HepG2 (cell line): ENCODE data around the gene ALDH1A1. TPM values are rescaled to one million over a fixed set of nuclear protein-coding genes. Genes with fewer than 3 reads are reported as not detected.

Experiments used
- ATAC-seq: fragments of 200-7000 bp; cut with Tn5 transposase; 3 replicates; pipeline ENCODE4 v1.9.1; 2020; ENCODE audit warnings: mild to moderate bottlenecking, moderate library complexity
- BruUV-seq: library from RNA; stranded (reverse); fragments of 400-500 nt; replicated peaks from 2 replicates; lab custom pipeline; 2021; lab: Mats Ljungman, UMichigan
- CTCF ChIA-PET: fragments of 300-600 bp; formaldehyde crosslinking; extraction: SDS; loops from one replicate; lab custom pipeline; 2021; ENCODE audit warnings: low total read pairs, inconsistent platforms, low intra/inter-chr PET ratio; lab: Yijun Ruan, JAX
- POLR2A ChIA-PET: fragments of 350-600 bp; sonication (Branson Sonifier 250); formaldehyde crosslinking; loops from one replicate; lab custom pipeline; 2020; ENCODE audit warnings: antibody characterized with exemption, inconsistent platforms; lab: Yijun Ruan, JAX
- DNase-seq: peaks from one replicate; pipeline ENCODE4 v3.0.0-alpha.2; 2015; ENCODE audit warnings: low spot score
- FAIRE-seq: peaks from 3 replicates; lab custom pipeline; 2011; peaks lifted over from hg19 to GRCh38; lab: Jason Lieb, UNC
- H2AFZ ChIP-seq: one replicate; pipeline ENCODE4 v1.6.1; 2011; ENCODE audit warnings: low read length, inconsistent platforms
- H3K27ac ChIP-seq: fragments of 300-600 bp; 3 replicates; pipeline ENCODE4 v1.8.0; 2011; ENCODE audit warnings: mixed run types, mild to moderate bottlenecking, mixed read lengths, low read length, inconsistent platforms; ENCODE audit not compliant: insufficient read depth; ENCODE audit errors: extremely low read length
- H3K27me3 ChIP-seq, 2 experiments: fragments of 200-600 bp in 1 of 2; 2 replicates in 1 of 2; 3 replicates in 1 of 2; pipeline versions ENCODE4 v1.6.0 to v1.8.0; 2011; ENCODE audit warnings: low read length in 2 of 2, mild to moderate bottlenecking in 2 of 2, moderate library complexity in 2 of 2, inconsistent platforms in 1 of 2; ENCODE audit not compliant: insufficient read depth in 2 of 2, control insufficient read depth in 1 of 2
- H3K36me3 ChIP-seq, 2 experiments: fragments of 200-600 bp in 1 of 2; replicated peaks in 1 of 2; 2 replicates in 1 of 2; 3 replicates in 1 of 2; pipeline versions ENCODE4 v1.5.1 to v1.8.0; 2011; ENCODE audit warnings: low read length in 2 of 2, inconsistent platforms in 1 of 2; ENCODE audit not compliant: insufficient read depth in 2 of 2, control insufficient read depth in 1 of 2
- H3K4me1 ChIP-seq: 2 replicates; pipeline ENCODE4 v1.5.1; 2012; ENCODE audit warnings: low read length, inconsistent platforms; ENCODE audit not compliant: insufficient read depth
- H3K4me2 ChIP-seq: 2 replicates; pipeline ENCODE4 v1.6.0; 2011; ENCODE audit warnings: low read depth, low read length, inconsistent platforms
- H3K4me3 ChIP-seq, 3 experiments: fragments of 200-600 bp in 1 of 3; sonication (generic), shearing (Covaris generic) in 1 of 3; replicated peaks in 1 of 3; 2 replicates each; pipeline ENCODE4 v1.5.1; 2011 to 2016; ENCODE audit warnings: low read length in 3 of 3, inconsistent platforms in 2 of 3, low read depth in 2 of 3, mild to moderate bottlenecking in 2 of 3, control low read depth in 1 of 3, mixed read lengths in 1 of 3; ENCODE audit not compliant: insufficient read depth in 1 of 3
- H3K79me2 ChIP-seq: one replicate; pipeline ENCODE4 v1.6.1; 2011; ENCODE audit warnings: low read length, inconsistent platforms; ENCODE audit not compliant: insufficient read depth
- H3K9ac ChIP-seq: 2 replicates; pipeline ENCODE4 v1.6.0; 2011; ENCODE audit warnings: mild to moderate bottlenecking, low read depth, low read length, inconsistent platforms; ENCODE audit not compliant: insufficient read depth
- H3K9me3 ChIP-seq: 2 replicates; pipeline ENCODE4 v1.5.1; 2012; ENCODE audit warnings: mild to moderate bottlenecking, low read length
- H4K20me1 ChIP-seq: 2 replicates; pipeline ENCODE4 v1.6.0; 2011; ENCODE audit warnings: inconsistent platforms, mild to moderate bottlenecking, low read length, moderate library complexity; ENCODE audit not compliant: insufficient read depth
- BRCA1 ChIP-seq: sonication (generic); formaldehyde crosslinking; IDR thresholded peaks from 2 replicates; pipeline ENCODE4 v1.4.0; 2020; ENCODE audit warnings: missing genetic modification reagents
- DNMT3B ChIP-seq: conservative IDR thresholded peaks from 2 replicates; pipeline ENCODE4 v1.6.1; 2016; ENCODE audit warnings: missing biosample characterization, control low read depth
- FOXA1 ChIP-seq, 2 experiments: fragments of 450-650 bp in 1 of 2; sonication (generic) in 1 of 2; formaldehyde crosslinking in 1 of 2; IDR thresholded peaks; 2 replicates each; pipeline versions ENCODE4 v1.4.0 to v1.6.1; 2016 to 2020; ENCODE audit warnings: missing genetic modification reagents in 1 of 2
- NFKB2 ChIP-seq: sonication (generic); formaldehyde crosslinking; IDR thresholded peaks from 2 replicates; pipeline ENCODE4 v1.4.0; 2020; ENCODE audit warnings: missing genetic modification reagents, borderline replicate concordance
- ZNF17 ChIP-seq: sonication (generic); formaldehyde crosslinking; IDR thresholded peaks from 2 replicates; pipeline ENCODE4 v1.5.0; 2020; ENCODE audit warnings: mild to moderate bottlenecking, missing genetic modification reagents
- ZNF20 ChIP-seq: sonication (generic); formaldehyde crosslinking; IDR thresholded peaks from 2 replicates; pipeline ENCODE4 v1.4.0; 2020; ENCODE audit warnings: mild to moderate bottlenecking, moderate library complexity, missing genetic modification reagents
- ZNF225 ChIP-seq: sonication (generic); formaldehyde crosslinking; IDR thresholded peaks from 2 replicates; pipeline ENCODE4 v1.4.0; 2020; ENCODE audit warnings: mild to moderate bottlenecking, missing genetic modification reagents
- ZNF746 ChIP-seq: sonication (generic); formaldehyde crosslinking; IDR thresholded peaks from 2 replicates; pipeline ENCODE4 v1.8.0; 2022; ENCODE audit warnings: mild to moderate bottlenecking, missing genetic modification reagents
- ZNF891 ChIP-seq: sonication (generic); formaldehyde crosslinking; IDR thresholded peaks from 2 replicates; pipeline ENCODE4 v1.5.0; 2020; ENCODE audit warnings: mild to moderate bottlenecking, missing genetic modification reagents
- WGBS: methylation state at CpG from one replicate; pipeline ENCODE4 v1.1.6; 2017; ENCODE audit warnings: low lambda C conversion rate; 5-methylcytosine and 5-hydroxymethylcytosine counted together
- in situ Hi-C: cut with HindIII; loops from 2 replicates; pipeline ENCODE4 v1.10.0; 2017; ENCODE audit warnings: low pct_unique_long_range_greater_than_20kb; ENCODE audit not compliant: extremely low pct_ligation_motif_present
- intact Hi-C: fragments of 100-400 bp; cut with micrococcal nuclease; formaldehyde crosslinking; loops from one replicate; pipeline ENCODE4 v1.10.0; 2022; ENCODE audit not compliant: unreplicated experiment
- polyA plus RNA-seq, 8 experiments: library from polyadenylated mRNA; depleted of rRNA in 3 of 8; stranded (reverse) in 7 of 8; unstranded in 1 of 8; fragments of >200 nt; fragmentation: Illumina TruSeq in 4 of 8; extraction: Trizol in 4 of 8; gene quantifications; 2 replicates each; pipeline versions ENCODE4 v1.2.1 to v1.2.3, GENCODE V29; 2011 to 2016; ENCODE audit warnings: low read depth in 4 of 8, missing spikeins in 1 of 8, mixed read lengths in 1 of 8; ENCODE audit not compliant: insufficient read depth in 1 of 8
- total RNA-seq, 5 experiments: library from RNA; depleted of rRNA; stranded (reverse); fragments of >200 nt; fragmentation: Illumina TruSeq; extraction: Trizol; gene quantifications; 2 replicates each; pipeline ENCODE4 v1.2.3, GENCODE V29; 2016; ENCODE audit warnings: low read depth in 1 of 5
- TF ChIP-seq, protein P1 (sequence below): sonication (generic); formaldehyde crosslinking; IDR thresholded peaks from one replicate; pipeline ENCODE4 v1.5.1; 2020; ENCODE audit warnings: mild to moderate bottlenecking, missing genetic modification reagents; ENCODE audit errors: not compliant biosample characterization

ALDH1A1 gene
- total and polyA plus RNA-seq, 2 of the 13 experiments (the other 11 are each of a cell fraction or from before 2014, with no cell fraction given): 88.2 to 439 TPM

DNA sequence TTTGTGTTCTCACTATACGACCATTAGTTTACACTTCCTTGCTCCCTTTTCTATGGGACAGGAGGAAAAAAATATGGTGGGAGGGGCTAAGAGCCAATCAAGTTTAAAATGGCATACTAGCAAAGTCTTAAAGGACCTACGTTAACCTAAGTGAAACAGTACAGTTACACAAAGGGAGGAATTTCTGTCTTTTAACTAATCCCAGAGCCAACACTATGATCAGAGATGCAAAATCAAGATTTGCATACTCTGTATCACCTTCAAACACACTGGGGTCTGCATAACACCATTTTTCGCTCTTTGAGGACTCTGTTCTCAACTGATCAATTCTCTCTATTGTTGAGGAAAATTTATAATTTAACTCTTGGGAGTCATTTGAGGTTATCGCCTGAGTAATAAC is 49.8 kb downstream of the ALDH1A1 start:
- DNase-seq (no peak), FAIRE-seq (no peak), ATAC-seq (no peak)
- no TSS peak for BruUV-seq
- no peaks in the 10 kb centered on the region for H3K27me3 ChIP-seq
- POLR2A ChIA-PET: no interaction called here
- H3K4me3 ChIP-seq: no peak overlapping the region
- no peak overlapping the region for H3K4me2 ChIP-seq
- in situ Hi-C loops (no loop called here), intact Hi-C loops (no loop called here)
- H2AFZ ChIP-seq: no peak overlapping the region
- no peaks in the 10 kb centered on the region for H3K4me1 ChIP-seq
- H3K79me2 ChIP-seq: no peaks in the 10 kb centered on the region
- no peak overlapping the region for H3K27ac ChIP-seq
- no peak overlapping the region for H3K9ac ChIP-seq
- no peaks in the 10 kb centered on the region for H3K9me3 ChIP-seq
- TF ChIP-seq, protein P1, sequence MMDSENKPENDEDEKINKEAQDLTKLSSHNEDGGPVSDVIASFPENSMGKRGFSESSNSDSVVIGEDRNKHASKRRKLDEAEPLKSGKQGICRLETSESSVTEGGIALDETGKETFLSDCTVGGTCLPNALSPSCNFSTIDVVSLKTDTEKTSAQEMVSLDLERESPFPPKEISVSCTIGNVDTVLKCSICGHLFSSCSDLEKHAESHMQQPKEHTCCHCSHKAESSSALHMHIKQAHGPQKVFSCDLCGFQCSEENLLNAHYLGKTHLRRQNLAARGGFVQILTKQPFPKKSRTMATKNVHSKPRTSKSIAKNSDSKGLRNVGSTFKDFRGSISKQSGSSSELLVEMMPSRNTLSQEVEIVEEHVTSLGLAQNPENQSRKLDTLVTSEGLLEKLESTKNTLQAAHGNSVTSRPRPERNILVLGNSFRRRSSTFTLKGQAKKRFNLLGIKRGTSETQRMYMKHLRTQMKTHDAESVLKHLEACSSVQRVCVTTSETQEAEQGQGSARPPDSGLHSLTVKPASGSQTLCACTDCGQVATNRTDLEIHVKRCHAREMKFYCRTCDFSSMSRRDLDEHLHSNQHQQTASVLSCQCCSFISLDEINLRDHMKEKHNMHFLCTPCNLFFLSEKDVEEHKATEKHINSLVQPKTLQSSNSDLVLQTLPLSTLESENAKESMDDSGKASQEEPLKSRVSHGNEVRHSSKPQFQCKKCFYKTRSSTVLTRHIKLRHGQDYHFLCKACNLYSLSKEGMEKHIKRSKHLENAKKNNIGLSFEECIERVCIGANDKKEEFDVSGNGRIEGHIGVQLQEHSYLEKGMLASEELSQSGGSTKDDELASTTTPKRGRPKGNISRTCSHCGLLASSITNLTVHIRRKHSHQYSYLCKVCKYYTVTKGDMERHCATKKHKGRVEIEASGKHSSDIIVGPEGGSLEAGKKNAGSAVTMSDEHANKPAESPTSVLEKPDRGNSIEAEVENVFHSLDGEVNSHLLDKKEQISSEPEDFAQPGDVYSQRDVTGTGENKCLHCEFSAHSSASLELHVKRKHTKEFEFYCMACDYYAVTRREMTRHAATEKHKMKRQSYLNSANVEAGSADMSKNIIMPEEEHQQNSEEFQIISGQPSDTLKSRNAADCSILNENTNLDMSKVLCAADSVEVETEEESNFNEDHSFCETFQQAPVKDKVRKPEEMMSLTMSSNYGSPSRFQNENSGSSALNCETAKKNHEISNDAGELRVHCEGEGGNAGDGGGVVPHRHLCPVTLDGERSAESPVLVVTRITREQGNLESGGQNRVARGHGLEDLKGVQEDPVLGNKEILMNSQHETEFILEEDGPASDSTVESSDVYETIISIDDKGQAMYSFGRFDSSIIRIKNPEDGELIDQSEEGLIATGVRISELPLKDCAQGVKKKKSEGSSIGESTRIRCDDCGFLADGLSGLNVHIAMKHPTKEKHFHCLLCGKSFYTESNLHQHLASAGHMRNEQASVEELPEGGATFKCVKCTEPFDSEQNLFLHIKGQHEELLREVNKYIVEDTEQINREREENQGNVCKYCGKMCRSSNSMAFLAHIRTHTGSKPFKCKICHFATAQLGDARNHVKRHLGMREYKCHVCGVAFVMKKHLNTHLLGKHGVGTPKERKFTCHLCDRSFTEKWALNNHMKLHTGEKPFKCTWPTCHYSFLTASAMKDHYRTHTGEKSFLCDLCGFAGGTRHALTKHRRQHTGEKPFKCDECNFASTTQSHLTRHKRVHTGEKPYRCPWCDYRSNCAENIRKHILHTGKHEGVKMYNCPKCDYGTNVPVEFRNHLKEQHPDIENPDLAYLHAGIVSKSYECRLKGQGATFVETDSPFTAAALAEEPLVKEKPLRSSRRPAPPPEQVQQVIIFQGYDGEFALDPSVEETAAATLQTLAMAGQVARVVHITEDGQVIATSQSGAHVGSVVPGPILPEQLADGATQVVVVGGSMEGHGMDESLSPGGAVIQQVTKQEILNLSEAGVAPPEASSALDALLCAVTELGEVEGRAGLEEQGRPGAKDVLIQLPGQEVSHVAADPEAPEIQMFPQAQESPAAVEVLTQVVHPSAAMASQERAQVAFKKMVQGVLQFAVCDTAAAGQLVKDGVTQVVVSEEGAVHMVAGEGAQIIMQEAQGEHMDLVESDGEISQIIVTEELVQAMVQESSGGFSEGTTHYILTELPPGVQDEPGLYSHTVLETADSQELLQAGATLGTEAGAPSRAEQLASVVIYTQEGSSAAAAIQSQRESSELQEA (CRISPR knock-in tag): no peak
- TF ChIP-seq ZNF20 (CRISPR knock-in tag) (no peak), ZNF17 (CRISPR knock-in tag) (no peak), NFKB2 (CRISPR knock-in tag) (no peak), ZNF746 (no peak), BRCA1 (CRISPR knock-in tag) (no peak), ZNF225 (CRISPR knock-in tag) (no peak), DNMT3B (no peak), FOXA1 (IDR thresholded peaks at IDR 0.05) (no peak), FOXA1 (CRISPR knock-in tag; IDR thresholded peaks at IDR 0.05) (no peak), ZNF891 (no peak)
- no peaks in the 10 kb centered on the region for H4K20me1 ChIP-seq
- CTCF ChIA-PET: no interaction called here
- H3K36me3 ChIP-seq: peaks cover 4 to 46% of the 10 kb centered on the region in 2 experiments
- 98% methylated on average over 4 of the region's 4 CpGs for WGBS
